ENCODE data around the gene AURKB. TPM values are rescaled to one million over a fixed set of nuclear protein-coding genes. Genes with fewer than 3 reads are reported as not detected.

The AURKB gene
- total RNA-seq, 1 experiment from 2014 or later: 161 TPM

GRCh38 chr17:8162233-8162996 is 48.0 kb downstream of the AURKB start, which contains the start of gene VAMP2:
Gene VAMP2, minus strand, starts transcription at chr17:8162948. Its CDS starts 69 bp downstream, at chr17:8162879.
- peak; percentile 45 for DNase-seq (ENCODE audit: low read depth)

- DNase-seq (ENCODE audit: low read depth): no peak
Observed at GRCh38 chr17:8161289-8162232, 48.8 kb downstream of the AURKB start.

GRCh38 chr17:8160741-8161221 is 49.6 kb downstream of the AURKB start:
- no peak for DNase-seq (ENCODE audit: low read depth)

DNA sequence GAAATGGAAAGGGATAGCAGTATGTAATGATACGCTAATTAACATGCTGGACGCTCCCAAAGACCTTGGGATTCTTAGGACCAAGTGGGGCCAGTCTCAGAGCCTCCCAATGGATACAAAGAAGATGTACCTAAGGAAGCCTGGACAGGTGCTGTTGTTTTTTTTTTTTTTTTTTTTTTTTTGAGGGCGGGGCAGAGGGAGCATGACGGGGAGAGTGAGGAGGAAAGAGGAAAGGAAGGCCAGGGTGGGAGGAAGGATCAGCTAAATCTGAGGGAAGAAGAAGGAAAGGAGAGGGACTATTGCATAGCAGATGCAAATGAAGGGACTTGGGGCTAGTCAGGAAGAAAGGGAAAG is 50.2 kb downstream of the AURKB start:
- no peak for DNase-seq (ENCODE audit: low read depth)

DNA sequence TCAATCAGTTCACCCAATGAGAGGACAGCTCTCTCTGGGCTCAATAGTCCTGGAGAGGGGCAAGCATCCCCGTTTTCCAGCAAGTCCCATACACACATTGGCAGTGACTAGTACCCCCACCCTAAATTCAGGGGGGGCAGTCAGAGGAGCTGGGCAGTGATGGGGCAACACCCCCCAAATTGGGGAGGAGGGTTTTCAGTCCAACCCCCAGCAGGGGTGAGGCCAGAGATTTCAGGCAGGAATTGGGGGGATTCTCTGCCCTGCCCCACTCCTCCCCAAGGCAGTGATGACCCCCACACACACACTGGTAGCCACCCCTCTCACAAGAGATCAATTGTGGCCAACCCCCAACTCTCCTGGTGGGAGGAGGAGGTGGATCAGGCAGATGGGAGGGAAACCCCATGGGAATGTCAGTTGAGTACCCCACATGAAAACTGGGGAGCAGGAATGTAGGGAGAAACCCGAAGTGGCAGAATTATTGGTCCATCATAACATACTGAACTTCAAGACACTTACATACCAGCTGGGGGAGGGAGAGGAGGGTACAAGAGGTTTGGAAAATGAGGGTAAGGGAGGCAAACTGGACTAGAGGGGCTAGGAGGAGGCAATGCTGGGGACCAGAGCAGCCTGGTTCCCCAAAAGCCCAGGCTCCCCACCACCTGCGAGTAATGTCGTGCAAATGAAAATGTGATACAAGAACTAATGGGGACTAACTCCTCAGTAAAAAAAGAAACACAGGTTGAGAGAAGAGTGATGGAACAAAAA is 50.7 kb downstream of the AURKB start:
- DNase-seq (ENCODE audit: low read depth): no peak

DNA sequence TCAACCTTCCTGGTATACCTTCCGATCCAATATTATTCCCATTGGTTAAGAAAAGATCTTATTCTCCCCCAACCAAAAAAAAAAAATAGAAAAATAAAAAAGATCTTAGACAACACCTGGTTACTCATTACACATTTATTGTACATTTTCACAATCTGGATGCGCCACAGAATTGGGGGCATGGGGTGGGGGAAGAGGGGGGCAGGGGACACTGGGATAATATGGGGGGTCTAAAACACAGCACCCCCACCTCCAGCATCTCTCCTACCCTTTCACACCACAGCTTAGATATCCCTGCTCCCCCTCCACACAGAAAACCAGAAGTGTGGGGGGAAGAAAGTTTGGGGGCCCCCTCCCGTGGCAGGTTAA is 51.4 kb downstream of the AURKB start:
- DNase-seq (ENCODE audit: low read depth): no peak

DNA sequence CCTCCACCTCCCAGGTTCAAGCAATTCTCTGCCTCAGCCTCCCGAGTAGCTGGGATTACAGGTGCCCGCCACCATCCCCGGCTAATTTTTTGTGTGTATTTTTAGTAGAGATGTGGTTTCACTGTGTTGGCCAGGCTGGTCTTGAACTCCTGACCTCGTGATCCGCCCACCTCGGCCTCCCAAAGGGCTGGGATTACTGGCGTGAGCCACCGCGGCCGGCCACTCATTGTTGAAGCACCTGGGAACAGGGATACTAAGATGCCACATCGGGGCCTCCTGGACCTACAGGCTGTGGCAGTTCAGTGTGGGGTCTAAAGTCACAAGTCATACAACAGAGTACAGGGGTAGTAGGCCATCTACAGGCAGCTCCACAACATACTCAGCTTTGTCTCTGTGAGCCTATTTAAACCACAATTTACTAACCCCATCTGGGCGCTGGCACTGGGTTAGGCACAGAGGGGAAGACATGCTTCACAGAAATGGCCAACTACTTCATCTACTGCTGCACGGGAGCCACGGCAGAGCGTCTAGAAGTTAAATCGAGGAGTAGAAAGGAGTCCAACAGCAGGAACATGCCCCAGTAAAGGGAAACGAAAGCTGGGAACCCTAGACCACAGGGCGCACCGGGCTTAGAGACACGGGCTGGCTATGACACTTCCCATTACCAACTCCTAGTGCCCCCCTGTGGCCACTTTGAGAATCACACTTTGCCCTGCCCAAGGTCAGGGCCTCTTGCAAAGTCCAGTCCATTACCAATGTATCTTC is 51.9 kb downstream of the AURKB start:
- peak; percentile 85 for DNase-seq (ENCODE audit: low read depth)

GRCh38 chr17:8156246-8156992 is 54.0 kb downstream of the AURKB start:
- DNase-seq (ENCODE audit: low read depth): peak; percentile 100

DNA sequence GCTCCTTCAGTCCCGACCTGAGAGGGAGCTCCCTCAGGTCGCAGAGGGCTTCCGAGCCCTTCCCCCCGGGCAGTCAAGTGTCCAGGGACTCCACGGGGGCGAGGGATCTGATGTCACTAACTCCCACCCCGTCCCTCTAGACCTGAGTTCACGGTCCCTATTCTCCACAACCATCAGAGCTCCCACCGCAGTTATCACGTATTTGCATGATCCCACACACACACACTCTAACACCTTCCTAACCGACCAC is 54.5 kb downstream of the AURKB start:
- no peak for DNase-seq (ENCODE audit: low read depth)

GRCh38 chr17:8155231-8155995 is 55.0 kb downstream of the AURKB start:
- no peak for DNase-seq (ENCODE audit: low read depth)

Other genes starting within 250 kb of the AURKB start
- gene GUCY2D, start 208.0 kb downstream of the AURKB start, total RNA-seq (2014; rRNA removed; shearing (Covaris generic)): not detected in 2 replicates
- not detected in 2 replicates for gene ALOX15B, start 171.5 kb downstream of the AURKB start, total RNA-seq (2014; rRNA removed; shearing (Covaris generic))
- gene ALOX12B, start 122.9 kb downstream of the AURKB start, total RNA-seq (2014; rRNA removed; shearing (Covaris generic)): 0.51 TPM in 1 of 2 replicates, not detected in the other
- gene ALOXE3, start 92.1 kb downstream of the AURKB start, total RNA-seq (2014; rRNA removed; shearing (Covaris generic)): 0.60 and 1.0 TPM in 2 replicates
- 0.43 and 1.8 TPM in 2 replicates for gene HES7, start 86.5 kb downstream of the AURKB start, total RNA-seq (2014; rRNA removed; shearing (Covaris generic))
- 3.2 and 5.2 TPM in 2 replicates for gene PER1, start 58.2 kb downstream of the AURKB start, total RNA-seq (2014; rRNA removed; shearing (Covaris generic))
- 2.7 and 4.6 TPM in 2 replicates for gene VAMP2, start 47.6 kb downstream of the AURKB start, total RNA-seq (2014; rRNA removed; shearing (Covaris generic))
- 12.3 and 14.5 TPM in 2 replicates for gene TMEM107, start 34.2 kb downstream of the AURKB start, total RNA-seq (2014; rRNA removed; shearing (Covaris generic))
- gene BORCS6, start 20.4 kb downstream of the AURKB start, total RNA-seq (2014; rRNA removed; shearing (Covaris generic)): 6.5 and 9.9 TPM in 2 replicates
- gene CTC1, start 37.5 kb upstream of the AURKB start, total RNA-seq (2014; rRNA removed; shearing (Covaris generic)): 5.2 and 6.9 TPM in 2 replicates
- 55.3 and 55.4 TPM in 2 replicates for gene PFAS, start 38.7 kb upstream of the AURKB start, total RNA-seq (2014; rRNA removed; shearing (Covaris generic))
- gene RANGRF, start 78.1 kb upstream of the AURKB start, total RNA-seq (2014; rRNA removed; shearing (Covaris generic)): 13.0 and 15.9 TPM in 2 replicates
- 0.48 and 5.1 TPM in 2 replicates for gene SLC25A35, start 84.8 kb upstream of the AURKB start, total RNA-seq (2014; rRNA removed; shearing (Covaris generic))
- 0.10 and 0.27 TPM in 2 replicates for gene ARHGEF15, start 99.7 kb upstream of the AURKB start, total RNA-seq (2014; rRNA removed; shearing (Covaris generic))
- gene ODF4, start 129.3 kb upstream of the AURKB start, total RNA-seq (2014; rRNA removed; shearing (Covaris generic)): not detected in 2 replicates
- 2,438 and 3,072 TPM in 2 replicates for gene RPL26, start 172.6 kb upstream of the AURKB start, total RNA-seq (2014; rRNA removed; shearing (Covaris generic))
- not detected in 2 replicates for gene RNF222, start 187.3 kb upstream of the AURKB start, total RNA-seq (2014; rRNA removed; shearing (Covaris generic))
- gene NDEL1, start 225.3 kb upstream of the AURKB start, total RNA-seq (2014; rRNA removed; shearing (Covaris generic)): 21.9 and 35.4 TPM in 2 replicates

All from HT1080 (cell line).